SKM-1 (cell line): ENCODE data around the gene SYNM.
"Not testable (repeated sequence)": the region's sequence is repeated elsewhere in the genome, so short reads cannot be mapped to it uniquely, and the experiment has no call there.

Experiments used
- DNase-seq: peaks from one replicate; lab custom pipeline; 2025; ENCODE audit not compliant: unreplicated experiment; lab: John Stamatoyannopoulos, UW

SYNM gene

GRCh38 chr15:99105514-99106341 is 848 bp downstream of the SYNM start:
- no peak for DNase-seq

- no peak for DNase-seq
Measured at GRCh38 chr15:99106417-99107220, 1.7 kb downstream of the SYNM start.

GRCh38 chr15:99108993-99109392 is 4.1 kb downstream of the SYNM start:
- DNase-seq: no peak

- no peak for DNase-seq
Measured at GRCh38 chr15:99109555-99110021, 4.7 kb downstream of the SYNM start.

GRCh38 chr15:99110093-99110492 is 5.2 kb downstream of the SYNM start:
- no peak for DNase-seq

- DNase-seq: no peak
Measured at GRCh38 chr15:99110581-99111320, 5.9 kb downstream of the SYNM start.

GRCh38 chr15:99111641-99112040 is 6.8 kb downstream of the SYNM start:
- not testable (repeated sequence) for DNase-seq

- no peak for DNase-seq
Measured at GRCh38 chr15:99113547-99114271, 8.8 kb downstream of the SYNM start.

- no peak for DNase-seq
Measured at GRCh38 chr15:99114511-99115299, 9.8 kb downstream of the SYNM start.

GRCh38 chr15:99115300-99116215 is 10.7 kb downstream of the SYNM start:
- DNase-seq: no peak

- no peak for DNase-seq
Measured at GRCh38 chr15:99117111-99117510, 12.2 kb downstream of the SYNM start.

GRCh38 chr15:99117563-99118257 is 12.8 kb downstream of the SYNM start:
- no peak for DNase-seq

- DNase-seq: no peak
Measured at GRCh38 chr15:99118258-99118632, 13.4 kb downstream of the SYNM start.

- DNase-seq: no peak
Measured at GRCh38 chr15:99118801-99119546, 14.1 kb downstream of the SYNM start.

GRCh38 chr15:99120050-99120777 is 15.3 kb downstream of the SYNM start:
- no peak for DNase-seq

- DNase-seq: no peak
Measured at GRCh38 chr15:99121207-99121606, 16.3 kb downstream of the SYNM start.
